Central memory CD8-positive, alpha-beta T cell (primary cell): ENCODE measurements around the gene FUBP3.

Experiments
- ATAC-seq: fragments of 150-1000 bp; cut with Tn5 transposase; replicated peaks from 2 replicates; pipeline ENCODE4 v1.10.0; 2022; ENCODE audit warnings: mild to moderate bottlenecking, moderate FRiP score, moderate number of reproducible peaks; ENCODE audit not compliant: poor library complexity, severe bottlenecking; ENCODE audit errors: extremely low read depth
- DNase-seq, 2 donors: peaks; one replicate each; pipeline ENCODE4 v3.0.0; 2021; ENCODE audit warnings: low spot score in 2 of 2
- H3K27ac Mint-ChIP-seq: one replicate; pipeline ENCODE4 v1.8.0; 2022; ENCODE audit warnings: low read depth, mild to moderate bottlenecking, moderate library complexity, mixed read lengths
- H3K27me3 Mint-ChIP-seq: one replicate; pipeline ENCODE4 v1.8.0; 2022; ENCODE audit warnings: mixed read lengths
- H3K36me3 Mint-ChIP-seq: one replicate; pipeline ENCODE4 v1.8.0; 2022; ENCODE audit warnings: mild to moderate bottlenecking, moderate library complexity, mixed read lengths; ENCODE audit not compliant: insufficient read depth
- H3K4me1 Mint-ChIP-seq: one replicate; pipeline ENCODE4 v1.8.0; 2022; ENCODE audit warnings: mixed read lengths
- H3K4me3 Mint-ChIP-seq: one replicate; pipeline ENCODE4 v1.8.0; 2022; ENCODE audit warnings: mild to moderate bottlenecking, moderate library complexity, mixed read lengths
- H3K9me3 Mint-ChIP-seq: one replicate; pipeline ENCODE4 v1.8.0; 2022; ENCODE audit warnings: mixed read lengths

The FUBP3 gene

DNA sequence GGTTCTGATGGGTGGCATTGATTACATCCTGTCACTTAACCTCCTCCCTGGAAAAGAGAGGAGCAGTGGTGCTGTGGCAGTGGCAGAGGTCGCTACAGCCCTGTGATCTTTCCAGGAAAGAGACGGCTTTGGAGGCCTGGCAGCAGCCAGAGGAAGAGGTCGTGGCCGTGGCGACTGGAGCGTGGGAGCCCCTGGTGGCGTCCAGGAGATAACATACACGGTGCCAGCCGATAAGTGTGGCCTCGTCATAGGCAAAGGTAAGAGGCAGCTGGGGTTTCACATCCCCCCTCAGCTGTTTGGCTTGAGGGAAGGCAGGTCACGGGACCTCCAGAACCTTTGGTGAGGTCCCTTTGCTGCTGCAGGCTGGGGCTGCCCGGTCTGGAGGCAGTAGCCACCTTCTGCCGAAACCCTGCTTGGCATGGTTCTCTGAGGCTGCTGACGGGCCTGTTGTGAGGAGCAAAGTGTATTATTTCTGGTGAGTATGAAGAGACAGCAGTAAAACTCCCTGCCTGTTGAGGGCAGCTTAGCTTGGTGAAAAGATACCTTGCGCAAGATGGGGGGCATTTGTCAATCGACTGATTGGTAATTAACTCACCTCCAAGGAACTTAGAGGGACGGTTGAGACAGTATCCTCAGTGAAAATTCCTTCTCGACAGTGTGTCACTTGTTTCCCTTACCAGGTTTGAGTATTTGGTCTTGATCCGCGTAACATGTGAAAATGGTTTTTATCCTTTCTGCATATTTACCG lies 47.0 kb downstream of the FUBP3 start:
- no peak for ATAC-seq

GRCh38 chr9:130627051-130627450 lies 47.7 kb downstream of the FUBP3 start:
- peaks cover 59% of the 10 kb centered on the region for H3K36me3 Mint-ChIP-seq
- no peak for ATAC-seq
- no peak overlapping the region for H3K4me3 Mint-ChIP-seq

More for the DNA sequence above, 47.0 kb downstream of the FUBP3 start:
- Mint-ChIP-seq H3K4me1 (no peaks in the 10 kb centered on the region), H3K27me3 (no peaks in the 10 kb centered on the region), H3K36me3 (peaks cover 60% of the 10 kb centered on the region), H3K4me3 (no peak overlapping the region), H3K9me3 (no peaks in the 10 kb centered on the region), H3K27ac (no peak overlapping the region)
- no peak for DNase-seq

DNA sequence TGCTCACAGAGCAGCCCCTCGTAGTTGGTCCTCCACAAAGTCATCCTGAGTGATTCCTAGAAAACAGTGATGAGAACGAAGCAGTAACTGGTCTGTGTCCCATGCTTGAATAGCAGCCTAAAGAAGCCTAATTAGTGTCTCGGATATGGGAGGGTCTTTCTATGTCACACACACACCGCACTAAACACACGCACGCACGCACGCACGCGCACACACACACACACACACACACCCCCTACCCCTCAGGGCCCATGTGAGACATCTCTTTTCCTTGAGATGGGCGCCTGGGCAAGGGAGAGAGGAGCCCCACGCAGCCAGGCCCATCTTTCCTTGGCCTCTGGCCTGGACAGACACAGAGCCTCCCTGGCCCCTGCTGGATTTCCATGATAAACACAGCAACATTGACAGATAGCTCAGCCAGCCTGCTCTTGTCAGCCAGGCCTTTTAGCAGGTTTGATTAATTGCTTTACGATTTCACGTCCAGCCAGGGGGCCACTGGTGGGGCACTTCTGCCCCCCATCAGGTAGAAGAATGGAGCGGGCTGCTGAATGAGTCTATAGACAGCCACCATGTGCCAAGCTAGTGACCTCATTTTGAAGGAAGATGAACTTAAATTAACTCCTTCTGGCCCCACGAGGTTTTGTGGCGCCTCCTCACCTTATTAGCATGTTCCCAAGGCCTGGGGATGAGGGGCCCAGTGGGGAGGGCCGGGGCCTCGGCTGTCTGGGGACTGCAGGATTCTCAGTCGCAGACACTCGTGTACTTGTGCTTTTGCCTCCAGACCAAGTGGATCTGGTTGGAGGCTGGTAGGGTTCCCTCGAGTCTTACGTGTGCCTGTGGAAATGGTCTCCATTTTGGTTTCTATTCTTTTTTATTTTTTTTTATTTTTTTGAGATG lies 48.8 kb downstream of the FUBP3 start:
- DNase-seq, result no peak
- H3K36me3 Mint-ChIP-seq, result peaks cover 52% of the 10 kb centered on the region
- no peak overlapping the region for H3K4me3 Mint-ChIP-seq

More at GRCh38 chr9:130627051-130627450, 47.7 kb downstream of the FUBP3 start:
- H3K9me3 Mint-ChIP-seq, result no peaks in the 10 kb centered on the region
- no peaks in the 10 kb centered on the region for H3K4me1 Mint-ChIP-seq
- no peak overlapping the region for H3K27ac Mint-ChIP-seq
- no peak for DNase-seq
- no peaks in the 10 kb centered on the region for H3K27me3 Mint-ChIP-seq

DNA sequence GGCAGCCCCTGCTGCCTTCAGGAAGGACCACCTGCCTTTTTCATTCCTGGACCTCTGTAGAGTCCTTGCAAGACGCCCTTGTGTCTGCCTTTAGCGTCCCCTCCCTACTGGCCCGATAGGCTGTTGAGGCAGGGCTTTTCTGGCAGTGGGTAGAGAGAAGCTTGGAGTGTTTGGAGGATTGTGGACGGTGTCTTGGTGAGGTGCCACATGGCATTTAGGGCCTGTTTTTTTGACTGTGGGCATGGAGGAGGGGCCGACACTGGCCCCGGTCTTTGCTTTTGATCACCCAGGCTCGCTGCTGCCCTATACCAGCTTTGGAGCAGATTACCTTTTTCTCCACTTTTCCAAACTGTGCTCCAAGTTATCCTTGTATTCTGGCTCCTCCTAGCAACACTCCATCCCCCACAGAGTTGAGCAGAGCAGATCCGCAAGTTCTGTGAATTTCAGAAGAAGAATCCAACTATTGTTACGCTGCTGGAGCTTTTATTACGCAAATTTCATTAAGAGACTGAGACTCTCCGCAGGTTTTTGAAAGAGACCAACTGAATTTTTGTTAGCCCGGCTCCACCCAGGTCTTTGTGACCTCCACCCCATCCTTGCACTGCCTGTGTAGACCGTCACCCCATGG lies 50.2 kb downstream of the FUBP3 start:
- DNase-seq, result no peak
- Mint-ChIP-seq H3K9me3 (no peaks in the 10 kb centered on the region), H3K27me3 (no peaks in the 10 kb centered on the region), H3K4me1 (no peaks in the 10 kb centered on the region), H3K27ac (no peak overlapping the region), H3K36me3 (peaks cover 41% of the 10 kb centered on the region), H3K4me3 (no peak overlapping the region)
- ATAC-seq, result no peak

More for the DNA sequence above, 48.8 kb downstream of the FUBP3 start:
- Mint-ChIP-seq H3K9me3 (no peaks in the 10 kb centered on the region), H3K4me1 (no peaks in the 10 kb centered on the region), H3K27ac (no peak overlapping the region), H3K27me3 (no peaks in the 10 kb centered on the region)
- ATAC-seq, result no peak

GRCh38 chr9:130630071-130630450 lies 50.7 kb downstream of the FUBP3 start:
- no peaks in the 10 kb centered on the region for H3K27me3 Mint-ChIP-seq
- H3K27ac Mint-ChIP-seq, result no peak overlapping the region
- no peaks in the 10 kb centered on the region for H3K4me1 Mint-ChIP-seq
- no peaks in the 10 kb centered on the region for H3K9me3 Mint-ChIP-seq
- DNase-seq, result no peak
- H3K36me3 Mint-ChIP-seq, result peaks cover 38% of the 10 kb centered on the region
- no peak for ATAC-seq
- H3K4me3 Mint-ChIP-seq, result no peak overlapping the region

DNA sequence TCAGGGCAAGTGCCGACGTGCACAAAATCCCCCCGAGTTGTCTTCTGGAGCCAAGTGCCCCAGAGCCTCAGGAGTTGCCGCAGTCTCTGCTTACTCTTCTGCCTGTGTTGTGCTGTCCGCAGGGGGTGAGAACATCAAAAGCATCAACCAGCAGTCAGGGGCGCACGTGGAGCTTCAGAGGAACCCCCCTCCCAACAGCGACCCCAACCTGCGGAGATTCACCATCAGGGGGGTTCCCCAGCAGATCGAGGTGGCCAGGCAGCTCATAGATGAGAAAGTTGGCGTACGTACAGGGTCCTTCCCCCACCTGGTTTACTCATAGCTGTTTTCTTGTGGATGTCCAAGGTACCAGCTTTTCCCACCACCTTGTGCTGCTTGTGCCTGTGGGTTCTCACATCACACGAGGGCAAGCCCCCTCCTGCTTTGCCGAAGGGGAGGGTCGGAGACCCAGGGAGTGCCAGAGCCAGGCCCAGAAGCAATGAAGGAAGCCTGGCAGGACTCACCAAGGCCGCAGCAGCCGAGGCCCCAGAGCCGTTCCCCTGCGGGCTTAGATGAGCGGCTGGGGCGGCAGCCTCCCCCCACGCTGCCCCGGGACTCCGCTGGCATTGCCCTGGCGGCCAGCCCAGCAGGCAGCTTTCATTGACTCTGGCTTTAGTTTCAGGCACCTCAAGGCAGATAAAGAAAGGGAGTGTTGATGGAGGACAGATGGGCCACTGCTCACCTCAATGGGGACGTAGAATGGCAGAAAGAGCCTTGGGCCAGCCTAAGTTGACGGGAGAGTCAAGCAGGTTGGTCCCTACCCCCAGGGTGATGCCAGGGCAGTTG lies 51.3 kb downstream of the FUBP3 start:
- DNase-seq (no peak), ATAC-seq (no peak)
- Mint-ChIP-seq H3K4me1 (no peaks in the 10 kb centered on the region), H3K4me3 (no peak overlapping the region), H3K27ac (no peak overlapping the region), H3K9me3 (no peaks in the 10 kb centered on the region), H3K27me3 (no peaks in the 10 kb centered on the region), H3K36me3 (peaks cover 38% of the 10 kb centered on the region)

GRCh38 chr9:130631331-130632080 lies 52.1 kb downstream of the FUBP3 start:
- DNase-seq (no peak), ATAC-seq (no peak)
- Mint-ChIP-seq H3K27ac (no peak overlapping the region), H3K4me3 (no peak overlapping the region), H3K4me1 (no peaks in the 10 kb centered on the region), H3K9me3 (no peaks in the 10 kb centered on the region), H3K27me3 (no peaks in the 10 kb centered on the region), H3K36me3 (peaks cover 32% of the 10 kb centered on the region)

- no peak overlapping the region for H3K4me3 Mint-ChIP-seq
- no peak for ATAC-seq
Measured at GRCh38 chr9:130632081-130632710, 52.8 kb downstream of the FUBP3 start.

DNA sequence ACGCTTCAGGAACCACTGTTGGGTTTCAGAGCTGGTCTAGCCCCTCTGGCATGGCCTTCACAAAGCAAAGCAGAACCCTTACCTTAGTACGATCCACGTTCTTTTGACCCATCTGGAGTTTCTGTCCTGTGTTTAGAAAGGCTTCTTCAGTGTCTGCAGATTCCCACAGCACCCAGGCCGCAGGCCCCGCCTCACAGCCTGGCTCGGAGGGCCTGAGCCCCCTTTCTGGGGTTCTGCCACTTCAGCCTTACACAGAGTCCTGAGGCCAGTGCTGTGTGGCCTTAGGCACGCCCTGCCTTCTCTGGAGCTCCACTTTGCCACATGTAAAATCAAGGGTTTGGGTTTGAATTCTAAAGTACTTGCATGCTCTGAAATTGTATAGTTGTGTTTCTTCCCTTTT lies 53.5 kb downstream of the FUBP3 start:
- no peak overlapping the region for H3K27ac Mint-ChIP-seq
- H3K9me3 Mint-ChIP-seq, result no peaks in the 10 kb centered on the region
- H3K4me3 Mint-ChIP-seq, result no peak overlapping the region
- H3K36me3 Mint-ChIP-seq, result peaks cover 27% of the 10 kb centered on the region
- no peaks in the 10 kb centered on the region for H3K4me1 Mint-ChIP-seq
- no peak for ATAC-seq
- no peak for DNase-seq
- H3K27me3 Mint-ChIP-seq, result no peaks in the 10 kb centered on the region

More at GRCh38 chr9:130632081-130632710, 52.8 kb downstream of the FUBP3 start:
- Mint-ChIP-seq H3K36me3 (peaks cover 28% of the 10 kb centered on the region), H3K9me3 (no peaks in the 10 kb centered on the region), H3K4me1 (no peaks in the 10 kb centered on the region), H3K27ac (no peak overlapping the region), H3K27me3 (no peaks in the 10 kb centered on the region)
- no peak for DNase-seq

DNA sequence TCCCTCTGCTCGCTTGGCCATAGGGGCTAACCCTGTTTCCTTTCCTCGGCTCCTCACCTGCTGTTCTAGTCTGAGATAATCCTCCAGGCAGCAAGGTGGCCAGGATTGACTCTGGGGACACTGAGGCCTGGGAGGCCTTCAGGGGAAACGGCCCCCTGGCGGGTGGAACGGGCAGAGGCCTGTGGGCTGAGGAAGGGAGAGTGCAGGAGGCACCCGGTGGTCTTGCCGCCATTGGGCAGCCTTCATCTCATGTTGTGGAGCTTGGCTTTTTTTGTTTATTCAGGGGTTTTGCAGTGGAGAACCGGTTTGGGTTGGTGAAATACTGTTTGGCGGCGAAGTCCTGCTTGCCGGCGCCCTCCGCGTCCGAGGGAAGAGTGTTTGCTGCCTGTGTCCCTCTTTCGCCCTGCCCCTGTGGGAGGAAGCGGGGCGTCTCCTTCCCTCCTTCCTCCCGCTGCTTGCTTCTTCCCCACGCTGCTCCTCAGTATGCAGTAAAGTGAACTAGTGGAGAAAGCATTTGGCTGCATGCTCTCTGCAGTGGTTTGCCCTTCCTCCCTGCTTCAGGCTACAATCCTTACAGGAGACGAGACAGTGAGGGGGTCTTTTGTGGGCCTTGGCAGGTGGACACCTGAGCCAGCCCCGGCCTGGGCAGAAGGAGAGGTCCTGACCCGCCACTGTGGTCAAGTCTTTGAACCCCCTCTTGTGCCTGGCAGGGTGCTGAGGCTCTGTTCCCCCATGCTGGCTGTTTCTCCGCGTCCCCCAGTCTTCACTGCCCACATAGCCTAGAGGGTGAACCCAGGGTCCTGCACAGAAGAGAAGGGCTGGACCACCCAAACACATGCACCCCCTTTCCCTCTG lies 54.2 kb downstream of the FUBP3 start:
- peaks cover 27% of the 10 kb centered on the region for H3K36me3 Mint-ChIP-seq
- no peak overlapping the region for H3K27ac Mint-ChIP-seq
- no peak for DNase-seq
- H3K9me3 Mint-ChIP-seq, result no peaks in the 10 kb centered on the region
- H3K4me1 Mint-ChIP-seq, result no peaks in the 10 kb centered on the region
- no peak for ATAC-seq
- no peaks in the 10 kb centered on the region for H3K27me3 Mint-ChIP-seq
- H3K4me3 Mint-ChIP-seq, result no peak overlapping the region
